HepG2 (cell line): ENCODE results near the gene PDE8B.

ENCODE experiments used
- USF2 ChIP-seq, 2 experiments: sonication (generic) in 1 of 2; formaldehyde crosslinking in 1 of 2; IDR thresholded peaks; 2 replicates each; pipeline versions ENCODE4 v1.5.1 to v1.6.1; 2011 to 2020; ENCODE audit warnings: borderline replicate concordance in 1 of 2, low read depth in 1 of 2, low read length in 1 of 2, mild to moderate bottlenecking in 1 of 2, missing genetic modification reagents in 1 of 2, moderate library complexity in 1 of 2
- ZBTB46 ChIP-seq: sonication (generic); formaldehyde crosslinking; IDR thresholded peaks from 2 replicates; pipeline ENCODE4 v1.4.0; 2020; ENCODE audit warnings: mild to moderate bottlenecking, missing genetic modification reagents, borderline replicate concordance
- ZKSCAN8 ChIP-seq: IDR thresholded peaks from 2 replicates; pipeline ENCODE4 v1.6.1; 2016; ENCODE audit warnings: borderline replicate concordance, missing genetic modification reagents, missing compliant biosample characterization
- ZNF841 ChIP-seq: sonication (generic); formaldehyde crosslinking; IDR thresholded peaks from 2 replicates; pipeline ENCODE4 v1.8.1; 2023; ENCODE audit warnings: missing genetic modification reagents, borderline replicate concordance
- TF ChIP-seq, protein P1 (sequence below): sonication (generic); formaldehyde crosslinking; IDR thresholded peaks from 2 replicates; pipeline ENCODE4 v1.5.0; 2020; ENCODE audit warnings: missing genetic modification reagents, mild to moderate bottlenecking, borderline replicate concordance
- TF ChIP-seq, protein P2 (sequence below): sonication (generic); formaldehyde crosslinking; IDR thresholded peaks from 2 replicates; pipeline ENCODE4 v1.5.0; 2020; ENCODE audit warnings: mild to moderate bottlenecking, missing genetic modification reagents, moderate library complexity

GRCh38 chr5:77308154-77308960 is 97.9 kb downstream of the PDE8B start:
- TF ChIP-seq, protein P1, sequence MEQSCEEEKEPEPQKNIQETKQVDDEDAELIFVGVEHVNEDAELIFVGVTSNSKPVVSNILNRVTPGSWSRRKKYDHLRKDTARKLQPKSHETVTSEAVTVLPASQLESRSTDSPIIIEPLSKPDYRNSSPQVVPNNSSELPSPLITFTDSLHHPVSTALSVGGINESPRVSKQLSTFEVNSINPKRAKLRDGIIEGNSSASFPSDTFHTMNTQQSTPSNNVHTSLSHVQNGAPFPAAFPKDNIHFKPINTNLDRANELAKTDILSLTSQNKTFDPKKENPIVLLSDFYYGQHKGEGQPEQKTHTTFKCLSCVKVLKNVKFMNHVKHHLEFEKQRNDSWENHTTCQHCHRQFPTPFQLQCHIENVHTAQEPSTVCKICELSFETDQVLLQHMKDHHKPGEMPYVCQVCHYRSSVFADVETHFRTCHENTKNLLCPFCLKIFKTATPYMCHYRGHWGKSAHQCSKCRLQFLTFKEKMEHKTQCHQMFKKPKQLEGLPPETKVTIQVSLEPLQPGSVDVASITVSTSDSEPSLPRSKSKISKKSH (CRISPR knock-in tag) = no peak
- TF ChIP-seq ZKSCAN8 (no peak), ZBTB46 (no peak), USF2 (IDR thresholded peaks at IDR 0.05; ENCODE audit: low read depth, low read length) (no peak), USF2 (CRISPR knock-in tag; IDR thresholded peaks at IDR 0.05; ENCODE audit: borderline replicate concordance) (no peak), ZNF841 (no peak)
- TF ChIP-seq, protein P2, sequence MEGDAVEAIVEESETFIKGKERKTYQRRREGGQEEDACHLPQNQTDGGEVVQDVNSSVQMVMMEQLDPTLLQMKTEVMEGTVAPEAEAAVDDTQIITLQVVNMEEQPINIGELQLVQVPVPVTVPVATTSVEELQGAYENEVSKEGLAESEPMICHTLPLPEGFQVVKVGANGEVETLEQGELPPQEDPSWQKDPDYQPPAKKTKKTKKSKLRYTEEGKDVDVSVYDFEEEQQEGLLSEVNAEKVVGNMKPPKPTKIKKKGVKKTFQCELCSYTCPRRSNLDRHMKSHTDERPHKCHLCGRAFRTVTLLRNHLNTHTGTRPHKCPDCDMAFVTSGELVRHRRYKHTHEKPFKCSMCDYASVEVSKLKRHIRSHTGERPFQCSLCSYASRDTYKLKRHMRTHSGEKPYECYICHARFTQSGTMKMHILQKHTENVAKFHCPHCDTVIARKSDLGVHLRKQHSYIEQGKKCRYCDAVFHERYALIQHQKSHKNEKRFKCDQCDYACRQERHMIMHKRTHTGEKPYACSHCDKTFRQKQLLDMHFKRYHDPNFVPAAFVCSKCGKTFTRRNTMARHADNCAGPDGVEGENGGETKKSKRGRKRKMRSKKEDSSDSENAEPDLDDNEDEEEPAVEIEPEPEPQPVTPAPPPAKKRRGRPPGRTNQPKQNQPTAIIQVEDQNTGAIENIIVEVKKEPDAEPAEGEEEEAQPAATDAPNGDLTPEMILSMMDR = no peak
